Heart left ventricle (tissue), 13 donors: Measurements from ENCODE around the gene PRR20D.
"Not testable (repeated sequence)": the region's sequence is repeated elsewhere in the genome, so short reads cannot be mapped to it uniquely, and the experiment has no call there.

Experiments
- CTCF ChIP-seq, 12 donors: fragments of 200-600 bp; sonication (generic) in 4 of 12; IDR thresholded peaks; one replicate each; pipeline versions ENCODE4 v1.5.0 to v1.8.0; 2018 to 2022; ENCODE audit warnings: antibody characterized with exemption in 12 of 12, mild to moderate bottlenecking in 5 of 12
- POLR2A ChIP-seq, 2 donors: fragments of 450-650 bp; IDR thresholded peaks; one replicate each; pipeline ENCODE4 v1.6.1; 2017; ENCODE audit warnings: antibody characterized with exemption in 2 of 2, mild to moderate bottlenecking in 2 of 2, moderate library complexity in 2 of 2
- donor health status: ischemic (EF 13 %, LVEDD 7.1; RV severe dilation, severe dysfunction).
- donor health status: DM: no; HTN: yes; CAD: no.
- donor health status: DM: no; HTN: no; CAD: no.
- donor health status: ischemic (EF 25% LVEDD 6.9; RV normal size, moderate dysfunction).
- donor health status: ischemic (EF 25% LVEDD 5.7; RV mildly dilated, moderate dysfunction).
- donor health status: ischemic (EF 35%, LVEDD 5.7; RV mildly dilated, moderate dysfunction).
- donor health status: nonischemic (EF 11% LVEDD 7.7; RV severe dilation, severe dysfunction).
- donor health status: DM: yes; HTN: yes; CAD: no.
- donor health status: PGD.
- donor health status: ischemic (EF 29% LVEDD 5.4; RV normal size, mild dysfunction).
- donor health status: nonischemic (EF 23%, LVEDD 6.1; RV moderate dilation, normal function).

GRCh38 chr13:57160332-57160731, at the start of gene PRR20D:
- TF ChIP-seq CTCF, POLR2A (IDR thresholded peaks at IDR 0.05): not testable (repeated sequence)
